GM12874 (cell line): ENCODE data around the gene CLEC4M.

Experiments used
- CTCF ChIP-seq: IDR thresholded peaks from 2 replicates; pipeline ENCODE4 v1.5.1; 2011; ENCODE audit warnings: low read depth, mild to moderate bottlenecking, control low read depth, low read length, moderate library complexity; ENCODE audit not compliant: insufficient read depth

The CLEC4M gene

GRCh38 chr19:7818806-7819205 is 55.8 kb downstream of the CLEC4M start:
- TF ChIP-seq CTCF, result no peak
